SK-N-MC (cell line): ENCODE data around the gene CALHM2.

ENCODE experiments used
- EZH2 ChIP-seq: fragments of 200-600 bp; sonication (generic); IDR thresholded peaks from one replicate; pipeline ENCODE4 v1.6.1; 2017; ENCODE audit warnings: antibody characterized with exemption
- FOXP2 ChIP-seq: optimal IDR thresholded peaks from 2 replicates; pipeline ENCODE3; 2011; ENCODE audit warnings: mild to moderate bottlenecking, moderate library complexity; ENCODE audit not compliant: insufficient read depth; ENCODE audit errors: extremely low read length, control extremely low read depth
- POLR2AphosphoS5 ChIP-seq: IDR thresholded peaks from 2 replicates; pipeline ENCODE4 v1.6.1; 2012; ENCODE audit warnings: mild to moderate bottlenecking, low read depth, low read length, borderline replicate concordance

DNA sequence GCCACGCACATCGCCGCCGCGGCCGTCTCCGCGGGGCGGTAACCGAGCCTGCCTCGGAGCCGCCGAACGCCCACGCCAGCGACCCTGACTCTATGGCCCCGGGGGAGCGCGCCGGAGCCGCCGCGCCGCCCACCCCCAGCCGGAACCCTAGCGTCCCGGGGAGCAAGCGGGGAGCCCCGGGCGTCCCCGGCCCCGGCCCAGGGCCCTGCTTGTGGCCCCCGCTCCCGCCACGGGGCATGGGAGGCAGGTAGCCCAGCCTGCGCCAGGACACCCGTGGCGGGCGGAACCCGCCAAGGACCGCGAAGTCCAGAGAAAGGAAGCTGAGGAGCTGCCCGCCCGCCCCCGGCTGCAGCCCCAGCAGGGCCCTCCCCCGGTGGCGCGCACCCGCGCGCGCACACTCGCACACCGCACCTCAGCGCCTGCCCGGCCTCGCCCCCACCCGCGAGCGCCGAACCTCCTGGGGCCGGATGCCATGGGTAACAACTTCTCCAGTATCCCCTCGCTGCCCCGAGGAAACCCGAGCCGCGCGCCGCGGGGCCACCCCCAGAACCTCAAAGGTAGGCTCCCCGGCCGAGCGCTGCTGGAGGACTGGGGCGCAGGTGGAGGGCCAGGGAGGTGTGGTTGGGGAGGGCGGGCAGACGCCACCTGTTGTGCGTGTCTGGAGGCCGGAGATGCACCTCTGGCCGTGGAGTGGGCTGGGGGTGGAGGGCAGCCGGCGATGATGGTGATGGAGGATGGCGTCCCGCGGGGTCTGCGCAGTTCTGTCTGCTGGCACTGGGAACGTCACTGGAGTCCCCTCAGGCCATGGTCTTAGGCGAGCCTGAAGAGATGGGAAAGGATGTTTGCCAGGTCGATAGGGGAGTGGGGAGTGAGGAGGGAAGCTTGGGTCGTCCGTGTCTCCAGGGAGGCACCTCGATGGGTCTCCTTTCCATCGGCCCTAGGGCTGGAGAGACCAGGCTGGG is 42.0 kb upstream of the CALHM2 start:
- TF ChIP-seq POLR2AphosphoS5 (no peak), EZH2 (no peak), FOXP2 (no peak)
